Epithelial cell of proximal tubule (primary cell): ENCODE results near the gene NLRP4. TPM values are rescaled to one million over a fixed set of nuclear protein-coding genes. Genes with fewer than 3 reads are reported as not detected.
"Not testable (repeated sequence)": the region's sequence is repeated elsewhere in the genome, so short reads cannot be mapped to it uniquely, and the experiment has no call there.

Experiments used
- DNase-seq: peaks from one replicate; pipeline ENCODE4 v3.0.0-alpha.2; 2011; ENCODE audit warnings: low read depth
- H3K4me3 ChIP-seq: 2 replicates; pipeline ENCODE4 v1.5.1; 2011; ENCODE audit warnings: low read depth, mild to moderate bottlenecking, low read length
- CTCF ChIP-seq: conservative IDR thresholded peaks from 2 replicates; pipeline ENCODE4 v1.5.1; 2012; ENCODE audit warnings: low read depth, mild to moderate bottlenecking, low read length
- total RNA-seq: library from RNA; depleted of rRNA; stranded (reverse); fragments of >200 nt; gene quantifications from 2 replicates; pipeline ENCODE4 v1.2.3, GENCODE V29; 2015

NLRP4 gene
- total RNA-seq, 1 donor from 2014 or later = not detected

DNA sequence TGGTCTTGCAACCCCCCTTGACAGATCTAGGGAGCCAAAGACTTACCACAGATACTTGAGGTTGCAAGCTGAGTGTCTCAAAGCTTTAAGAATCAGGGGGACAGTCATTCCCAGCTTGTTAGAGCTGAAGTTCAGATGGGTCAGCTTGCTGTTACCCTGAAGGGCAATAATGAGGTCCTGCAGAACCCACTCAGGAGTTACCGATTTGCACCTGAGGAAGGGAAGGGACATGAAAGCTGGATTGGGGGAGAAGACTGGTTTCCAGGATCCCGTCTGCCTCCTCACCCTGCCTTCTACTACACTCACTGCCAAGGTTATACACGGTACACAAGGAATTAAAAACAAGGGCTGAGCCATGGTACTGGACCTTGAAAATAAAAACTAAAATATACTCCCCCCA is 71.4 kb downstream of the NLRP4 start:
- DNase-seq = no peak
- TF ChIP-seq CTCF = no peak
- no peak overlapping the region for H3K4me3 ChIP-seq

DNA sequence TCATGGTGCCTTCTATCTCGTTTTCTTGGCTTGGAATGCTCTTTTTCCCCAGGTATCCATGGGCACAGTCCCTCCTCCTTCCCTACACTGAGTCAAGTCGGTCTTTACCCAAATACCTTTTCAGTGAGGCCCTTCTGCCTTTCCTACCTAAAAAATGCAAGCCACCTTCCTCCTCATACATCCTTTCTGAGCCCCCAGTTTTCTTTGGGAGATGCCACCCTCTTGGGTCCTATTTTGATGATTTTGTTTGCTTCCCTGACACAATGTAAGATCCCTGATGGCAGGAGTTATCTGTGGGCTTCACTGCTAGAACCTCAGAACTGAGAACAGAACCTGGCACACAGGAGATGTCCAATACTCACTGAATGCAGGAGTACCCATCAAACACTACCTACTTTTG is 73.5 kb downstream of the NLRP4 start:
- no peak overlapping the region for H3K4me3 ChIP-seq
- no peak for TF ChIP-seq CTCF
- DNase-seq = no peak

DNA sequence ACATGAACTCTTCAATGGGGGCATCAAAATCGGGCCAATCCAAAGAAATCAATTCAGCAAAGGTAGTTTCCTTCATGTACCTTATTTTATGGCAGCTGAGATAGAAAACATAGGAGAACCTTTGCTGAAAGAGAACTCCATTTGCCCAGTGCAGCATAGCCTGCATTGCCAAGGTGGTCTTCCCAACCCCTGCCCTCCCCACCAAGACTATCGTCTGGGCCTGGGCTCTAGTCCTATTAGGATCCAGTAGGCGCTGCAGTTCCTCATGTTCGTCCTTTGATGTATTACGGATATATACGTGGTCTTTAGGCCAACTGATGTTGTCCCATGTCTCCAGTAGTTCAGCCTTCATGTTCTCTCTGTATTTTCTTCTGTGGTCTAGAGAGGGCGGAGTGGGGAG is 76.6 kb downstream of the NLRP4 start:
- no peak for DNase-seq
- no peak overlapping the region for H3K4me3 ChIP-seq
- TF ChIP-seq CTCF = no peak

DNA sequence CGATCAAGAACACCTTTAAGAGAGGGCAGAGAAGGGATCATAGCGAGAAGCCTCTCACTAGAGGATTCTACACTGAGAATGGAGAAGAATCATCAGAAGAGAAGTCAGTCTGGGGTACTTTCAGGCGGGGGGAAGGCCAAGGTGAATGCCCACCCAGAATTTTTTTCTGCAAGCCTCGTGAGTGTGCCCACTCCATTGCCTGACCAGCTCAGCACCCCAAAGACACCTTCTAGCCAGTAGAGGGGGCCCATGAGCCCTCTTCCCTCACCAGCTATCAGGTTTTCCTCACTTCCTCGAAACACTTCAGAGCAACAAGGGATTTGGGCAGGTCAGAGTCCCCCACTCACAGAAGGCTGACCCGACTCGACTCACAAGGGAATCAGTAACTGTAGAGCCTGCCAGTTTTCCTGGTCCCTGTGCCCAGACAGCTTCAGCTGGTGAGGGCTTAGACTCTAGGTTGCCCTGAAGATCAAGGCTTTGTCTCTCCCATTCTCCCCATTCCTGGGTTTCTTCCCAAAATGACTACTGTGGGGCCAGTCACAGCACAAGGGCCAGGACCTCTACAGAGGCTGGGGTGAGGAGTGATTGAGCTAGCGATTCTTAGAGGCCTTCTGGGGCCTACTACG is 77.4 kb downstream of the NLRP4 start:
- no peak for DNase-seq
- no peak for TF ChIP-seq CTCF
- H3K4me3 ChIP-seq = no peak overlapping the region

- no peak for DNase-seq
- H3K4me3 ChIP-seq = no peak overlapping the region
- TF ChIP-seq CTCF = no peak
Measured at GRCh38 chr19:55923556-55923955, 87.2 kb downstream of the NLRP4 start.

DNA sequence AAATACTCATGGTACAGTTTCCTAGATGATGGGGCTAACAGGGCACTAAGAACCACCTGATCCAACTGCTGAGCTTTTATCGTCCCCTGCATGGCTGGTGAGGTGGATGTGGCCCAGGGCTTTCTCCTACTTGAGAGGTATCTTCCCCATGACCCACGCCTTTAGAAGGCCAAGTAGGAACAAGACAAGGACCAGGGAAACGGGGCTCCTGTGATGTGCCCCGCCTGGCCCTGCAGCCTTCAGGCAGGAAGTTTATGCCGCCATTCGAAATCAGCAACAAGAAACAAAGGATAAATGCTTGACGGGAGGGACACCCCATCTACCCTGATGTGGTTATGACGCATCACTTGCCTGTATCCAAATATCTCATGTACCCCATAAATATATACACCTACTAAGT is 91.7 kb downstream of the NLRP4 start:
- TF ChIP-seq CTCF = no peak

DNA sequence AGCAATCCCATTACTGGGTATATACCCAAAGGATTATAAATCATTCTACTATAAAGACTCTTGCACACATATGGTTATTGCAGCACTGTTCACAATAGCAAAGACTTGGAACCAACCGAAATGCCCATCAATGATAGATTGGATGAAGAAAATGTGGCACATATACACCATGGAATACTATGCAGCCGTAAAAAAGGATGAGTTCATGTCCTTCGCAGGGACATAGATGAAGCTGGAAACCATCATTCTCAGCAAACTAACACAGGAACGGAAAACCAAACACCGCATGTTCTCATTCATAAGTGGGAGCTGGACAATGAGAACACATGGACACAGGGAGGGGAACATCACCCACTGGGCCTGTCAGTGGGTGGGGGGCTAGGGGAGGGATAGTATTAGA is 92.9 kb downstream of the NLRP4 start:
- DNase-seq, H3K4me3 ChIP-seq: not testable (repeated sequence)

More for the DNA sequence above, 91.7 kb downstream of the NLRP4 start:
- H3K4me3 ChIP-seq = no peak overlapping the region
- no peak for DNase-seq

- no peak for TF ChIP-seq CTCF
- H3K4me3 ChIP-seq = no peak overlapping the region
- DNase-seq = no peak
Measured at GRCh38 chr19:55930996-55931515, 94.7 kb downstream of the NLRP4 start.
